Esophagus muscularis mucosa (tissue), 4 donors: ENCODE measurements around the gene FOXM1. TPM values are rescaled to one million over a fixed set of nuclear protein-coding genes. Genes with fewer than 3 reads are reported as not detected.
"Not testable (repeated sequence)": the region's sequence is repeated elsewhere in the genome, so short reads cannot be mapped to it uniquely, and the experiment has no call there.

Experiments
- DNase-seq: peaks from one replicate; pipeline ENCODE4 v3.0.0-alpha.2; 2017; ENCODE audit errors: extremely low spot score
- H3K27ac ChIP-seq, 4 donors: fragments of 200-600 bp; sonication (generic); replicated peaks in 1 of 4; 1 replicate in 3 of 4; 2 replicates in 1 of 4; pipeline ENCODE4 v1.5.1; 2016 to 2019; ENCODE audit warnings: mild to moderate bottlenecking in 1 of 4
- H3K27me3 ChIP-seq, 4 donors: fragments of 200-600 bp; sonication (generic); one replicate each; pipeline versions ENCODE4 v1.5.1 to v1.6.0; 2016 to 2019
- H3K36me3 ChIP-seq, 4 donors: fragments of 200-600 bp; sonication (generic); one replicate each; pipeline ENCODE4 v1.5.1; 2016 to 2019
- H3K4me1 ChIP-seq, 4 donors: fragments of 200-600 bp; sonication (generic); one replicate each; pipeline ENCODE4 v1.5.1; 2016 to 2019
- H3K4me3 ChIP-seq, 4 donors: fragments of 200-600 bp; sonication (generic); 1 replicate in 2 of 4; 2 replicates in 2 of 4; pipeline ENCODE4 v1.5.1; 2016 to 2019; ENCODE audit warnings: mild to moderate bottlenecking in 4 of 4, moderate library complexity in 1 of 4
- H3K9me3 ChIP-seq, 4 donors: fragments of 200-600 bp; sonication (generic); 1 replicate in 3 of 4; 2 replicates in 1 of 4; pipeline ENCODE4 v1.5.1; 2016 to 2019
- CTCF ChIP-seq, 3 experiments: fragments of 200-600 bp in 2 of 3; fragments of 450-650 bp in 1 of 3; sonication (generic) in 2 of 3; IDR thresholded peaks; one replicate each; pipeline ENCODE4 v1.5.1; 2017 to 2019; ENCODE audit warnings: antibody characterized with exemption in 3 of 3, mild to moderate bottlenecking in 2 of 3, moderate library complexity in 1 of 3
- EP300 ChIP-seq: sonication (generic); formaldehyde crosslinking; IDR thresholded peaks from one replicate; pipeline ENCODE4 v1.6.1; 2017; ENCODE audit warnings: antibody characterized with exemption
- POLR2A ChIP-seq: fragments of 450-650 bp; IDR thresholded peaks from one replicate; pipeline ENCODE4 v1.6.1; 2017; ENCODE audit warnings: antibody characterized with exemption, moderate library complexity, mild to moderate bottlenecking, low read depth
- POLR2AphosphoS5 ChIP-seq, 2 donors: sonication (generic); formaldehyde crosslinking; IDR thresholded peaks; one replicate each; pipeline ENCODE4 v1.6.1; 2017; ENCODE audit warnings: antibody characterized with exemption in 2 of 2
- WGBS: methylation state at CpG from one replicate; pipeline ENCODE4 v1.1.5; 2018; 5-methylcytosine and 5-hydroxymethylcytosine counted together
- intact Hi-C: fragments of 100-400 bp; cut with DNase I; formaldehyde crosslinking; loops from one replicate; pipeline ENCODE4 v1.15.1; 2023
- total RNA-seq, 4 donors: library from RNA; depleted of rRNA; stranded (reverse); fragments of >200 nt; gene quantifications; one replicate each; pipeline versions ENCODE4 v1.1.0 to v1.2.1, GENCODE V29; 2016

FOXM1 gene
- total RNA-seq, 4 donors from 2014 or later = under 0.01 to 1.4 (median 0.17) TPM; not detected in 1

DNA sequence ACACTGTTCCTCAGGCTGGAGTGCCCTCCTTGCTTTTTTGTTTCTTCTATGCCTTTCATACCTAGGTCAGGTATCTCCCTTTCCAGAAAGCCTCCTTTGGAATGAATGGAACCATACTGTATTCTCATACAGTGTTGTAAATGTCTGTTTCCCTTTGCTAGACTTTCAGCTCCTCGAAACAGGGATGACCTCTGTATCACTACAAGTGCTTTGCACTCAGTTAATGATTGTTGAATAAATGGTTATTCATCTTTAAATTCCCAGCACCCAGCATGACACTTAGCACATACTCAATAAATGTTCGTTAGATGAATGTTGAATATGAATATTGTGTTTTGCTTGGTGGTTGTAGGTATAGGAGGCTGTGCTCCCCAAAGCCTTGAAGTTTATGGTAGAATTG is 7.8 kb upstream of the FOXM1 start:
- intact Hi-C loops = loop anchor here (5.0 to 10.0 kb wide), 2 partner anchors 57 to 150 kb away; no protein-coding TSS in a partner anchor
- H3K36me3 ChIP-seq = peaks cover 0 to 21% (median 0%) of the 10 kb centered on the region in 4 donors
- TF ChIP-seq POLR2A = no peak
- TF ChIP-seq EP300 = no peak
- no peak for TF ChIP-seq POLR2AphosphoS5 (IDR thresholded peaks at IDR 0.05)
- TF ChIP-seq CTCF (IDR thresholded peaks at IDR 0.05) = no peak
- no peak overlapping the region for H3K27ac ChIP-seq
- no peak overlapping the region for H3K4me3 ChIP-seq
- H3K9me3 ChIP-seq = no peaks in the 10 kb centered on the region
- whole genome bisulfite sequencing = 91% methylated on average over 2 of the region's 2 CpGs
- no peak for DNase-seq
- H3K4me1 ChIP-seq = peaks cover 0 to 10% (median 2%) of the 10 kb centered on the region in 4 donors
- H3K27me3 ChIP-seq = no peaks in the 10 kb centered on the region

- TF ChIP-seq CTCF (IDR thresholded peaks at IDR 0.05) (no peak), POLR2A (no peak), POLR2AphosphoS5 (IDR thresholded peaks at IDR 0.05) (no peak), EP300 (no peak)
- Histone ChIP-seq H3K4me1 (peaks cover 6 to 31% (median 21%) of the 10 kb centered on the region in 4 donors), H3K27ac (no peak overlapping the region), H3K27me3 (no peaks in the 10 kb centered on the region), H3K4me3 (no peak overlapping the region), H3K9me3 (no peaks in the 10 kb centered on the region), H3K36me3 (no peaks in the 10 kb centered on the region)
- 94% methylated on average over 3 of the region's 3 CpGs for WGBS
- no peak for DNase-seq
- intact Hi-C loops = loop anchor here (10.0 kb wide), 1 partner anchor 155 kb away; no protein-coding TSS in a partner anchor
Measured at GRCh38 chr12:2879853-2880252, 2.9 kb upstream of the FOXM1 start.

DNA sequence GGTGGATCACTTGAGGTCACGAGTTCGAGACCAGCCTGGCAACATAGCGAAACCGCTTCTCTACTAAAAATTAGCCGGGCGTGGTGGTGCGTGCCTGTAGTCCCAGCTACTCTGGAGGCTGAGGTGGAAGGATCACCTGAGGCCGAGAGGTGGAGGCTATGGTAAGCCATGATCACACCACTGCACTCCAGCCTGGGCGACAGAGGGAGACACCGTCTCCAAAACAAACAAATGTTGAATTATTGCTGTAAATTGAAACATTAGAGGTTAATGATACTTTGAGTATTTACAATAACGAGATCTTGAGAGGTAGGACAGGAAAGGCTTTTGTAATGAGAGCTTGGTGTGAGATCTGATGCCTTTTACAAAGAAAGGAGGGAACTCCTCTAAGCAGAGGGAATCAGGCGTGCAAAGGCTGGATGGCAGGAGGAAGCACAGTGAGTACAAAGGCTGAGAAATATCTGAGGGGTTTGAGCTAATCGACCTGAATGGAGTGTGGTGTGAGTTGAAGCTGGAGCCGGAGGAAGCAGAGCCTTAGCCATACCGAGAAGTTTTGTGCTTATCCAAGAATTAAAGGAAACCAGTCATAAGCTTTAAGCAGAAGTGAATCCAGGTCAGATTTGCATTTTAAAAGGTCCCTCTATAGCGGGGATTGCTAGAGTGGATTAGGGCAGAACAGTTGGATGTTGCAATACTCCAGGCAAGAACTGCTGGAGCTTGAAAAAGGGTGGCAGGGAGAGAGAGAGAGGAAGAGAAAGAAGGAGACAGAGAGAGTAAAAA is 1.2 kb upstream of the FOXM1 start:
- Histone ChIP-seq H3K27me3 (no peaks in the 10 kb centered on the region), H3K9me3 (no peaks in the 10 kb centered on the region), H3K27ac (peak overlapping the region; percentile 88 to 93 (median 90)), H3K4me3 (peak overlapping the region; percentile 72 to 94 (median 91)), H3K36me3 (no peaks in the 10 kb centered on the region), H3K4me1 (peaks cover 6 to 27% (median 21%) of the 10 kb centered on the region in 4 donors)
- TF ChIP-seq POLR2A (no peak), POLR2AphosphoS5 (IDR thresholded peaks at IDR 0.05) (no peak), EP300 (no peak), CTCF (IDR thresholded peaks at IDR 0.05) (no peak)
- intact Hi-C loops = no loop called here
- DNase-seq = no peak
- 27% methylated on average over 14 of the region's 16 CpGs for WGBS

DNA sequence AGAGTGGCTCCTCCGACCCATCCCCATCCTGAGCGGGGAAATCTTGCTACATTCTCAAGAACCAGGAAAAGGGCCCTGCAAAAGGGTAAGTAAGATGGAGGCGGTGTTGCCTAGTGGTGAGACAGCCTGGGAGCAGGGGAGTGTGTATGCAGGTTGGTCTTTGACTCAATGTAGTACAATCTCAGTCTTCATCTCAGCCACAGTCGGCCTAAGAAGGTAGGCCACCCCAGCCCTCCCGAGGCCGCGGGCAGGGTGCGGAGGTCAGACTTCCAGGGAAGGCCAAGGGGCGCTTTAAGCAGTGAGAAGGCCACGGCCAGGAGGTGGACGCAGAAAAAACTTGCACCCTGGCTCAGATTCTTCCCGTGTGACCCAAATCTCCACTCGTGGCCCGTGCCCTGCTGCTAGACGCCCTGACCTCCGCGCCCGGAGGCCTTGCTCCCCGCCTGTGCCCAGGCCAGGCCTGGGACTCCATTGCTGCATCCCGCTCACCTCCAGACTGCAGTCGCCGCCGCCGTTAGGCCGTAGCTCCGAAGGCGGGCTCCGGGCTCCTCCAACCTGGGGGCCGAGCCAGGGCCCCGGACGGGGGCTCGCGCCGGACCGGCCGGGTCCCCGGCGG is 435 bp downstream of the FOXM1 start:
- Histone ChIP-seq H3K27ac (peak overlapping the region; percentile 88 to 93 (median 90)), H3K27me3 (no peaks in the 10 kb centered on the region), H3K9me3 (no peaks in the 10 kb centered on the region), H3K4me3 (peak overlapping the region; percentile 72 to 94 (median 91)), H3K36me3 (no peaks in the 10 kb centered on the region), H3K4me1 (peaks cover 6 to 27% (median 21%) of the 10 kb centered on the region in 4 donors)
- DNase-seq = no peak
- 37% methylated on average over 4 of the region's 38 CpGs for WGBS
- intact Hi-C loops = no loop called here
- TF ChIP-seq POLR2A = no peak
- no peak for TF ChIP-seq POLR2AphosphoS5 (IDR thresholded peaks at IDR 0.05)
- TF ChIP-seq EP300 = no peak
- no peak for TF ChIP-seq CTCF (IDR thresholded peaks at IDR 0.05)

DNA sequence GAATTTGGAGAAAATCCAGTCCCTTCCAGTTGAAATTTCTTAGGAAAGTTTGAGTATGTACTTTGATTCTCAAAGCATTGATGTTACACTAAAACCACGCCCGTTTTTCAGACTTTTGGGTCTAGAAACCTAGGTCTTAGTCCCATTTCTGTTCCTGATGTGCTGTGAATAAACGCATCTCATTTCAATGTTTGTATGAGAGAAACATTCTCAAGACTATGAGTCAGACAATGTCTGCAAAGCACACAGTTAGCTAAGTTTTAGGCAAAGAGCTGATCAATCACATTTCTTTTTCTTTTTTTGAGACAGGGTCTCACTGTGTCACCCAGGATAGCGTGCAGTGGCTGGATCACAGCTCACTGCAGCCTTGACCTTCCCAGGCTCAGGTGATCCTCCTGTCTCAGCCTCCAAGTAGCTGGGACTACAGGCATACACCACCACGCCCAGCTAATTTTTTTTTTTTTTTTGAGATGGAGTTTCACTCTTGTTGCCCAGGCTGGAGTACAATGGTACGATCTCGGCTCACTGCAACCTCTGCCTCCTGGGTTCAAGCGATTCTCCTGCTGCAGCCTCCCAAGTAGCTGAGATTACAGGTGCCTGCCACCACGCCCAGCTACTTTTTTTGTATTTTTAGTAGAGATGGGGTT is 7.9 kb downstream of the FOXM1 start:
- H3K9me3 ChIP-seq, H3K4me3 ChIP-seq, H3K27me3 ChIP-seq, H3K4me1 ChIP-seq, H3K36me3 ChIP-seq, intact Hi-C loops, DNase-seq, H3K27ac ChIP-seq: not testable (repeated sequence)
- WGBS = 81% methylated on average over 9 of the region's 9 CpGs
